Left hindlimb (tissue), 1 donor: Measurements from ENCODE around the gene TMC6.

Experiments
- DNase-seq: peaks from one replicate; pipeline ENCODE4 v3.0.0-alpha.2; 2018

TMC6 gene

GRCh38 chr17:78064708-78065107 is 63.8 kb downstream of the TMC6 start:
- DNase-seq, result no peak

GRCh38 chr17:78063489-78063888 is 65.1 kb downstream of the TMC6 start:
- DNase-seq, result no peak

GRCh38 chr17:78062596-78062995 is 66.0 kb downstream of the TMC6 start:
- no peak for DNase-seq
